ENCODE data around the gene SETD1A.
"Not testable (repeated sequence)": the region's sequence is repeated elsewhere in the genome, so short reads cannot be mapped to it uniquely, and the experiment has no call there.

Gene SETD1A

DNA sequence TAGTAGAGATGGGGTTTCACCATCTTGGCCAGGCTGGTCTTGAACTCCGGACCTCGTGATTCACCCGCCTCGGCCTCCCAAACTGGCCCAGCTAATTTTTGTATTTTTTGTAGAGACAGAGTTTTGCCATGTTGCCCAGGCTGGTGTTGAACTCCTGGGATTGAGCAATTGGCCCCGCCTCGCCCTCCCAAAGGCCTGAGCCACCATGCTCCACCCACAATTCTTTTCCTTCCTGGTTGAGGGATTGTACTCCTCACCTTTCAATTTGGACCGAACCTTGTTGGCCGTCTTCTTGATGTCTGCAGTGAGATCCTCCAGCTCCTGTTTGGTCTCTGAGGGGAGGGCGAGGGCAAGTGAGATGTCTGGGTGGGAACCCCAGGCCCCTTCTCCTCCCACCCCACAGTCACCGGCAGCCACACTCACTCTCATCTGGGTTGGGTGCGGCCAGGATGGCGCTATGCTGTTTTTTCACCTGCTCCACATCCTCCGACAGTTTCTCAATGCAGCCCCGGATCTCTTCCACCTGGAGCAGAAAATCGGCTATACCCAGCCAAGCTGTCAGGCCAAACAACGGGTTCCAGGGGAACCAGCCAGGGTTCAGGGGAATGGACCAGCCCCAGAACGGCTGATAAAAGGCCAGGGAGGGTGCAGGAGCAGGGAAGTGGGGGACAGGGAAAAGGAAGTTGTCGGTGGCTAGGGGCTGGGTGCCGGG, 43.3 kb downstream of the SETD1A start:
- DNase-seq = no peak

DNA sequence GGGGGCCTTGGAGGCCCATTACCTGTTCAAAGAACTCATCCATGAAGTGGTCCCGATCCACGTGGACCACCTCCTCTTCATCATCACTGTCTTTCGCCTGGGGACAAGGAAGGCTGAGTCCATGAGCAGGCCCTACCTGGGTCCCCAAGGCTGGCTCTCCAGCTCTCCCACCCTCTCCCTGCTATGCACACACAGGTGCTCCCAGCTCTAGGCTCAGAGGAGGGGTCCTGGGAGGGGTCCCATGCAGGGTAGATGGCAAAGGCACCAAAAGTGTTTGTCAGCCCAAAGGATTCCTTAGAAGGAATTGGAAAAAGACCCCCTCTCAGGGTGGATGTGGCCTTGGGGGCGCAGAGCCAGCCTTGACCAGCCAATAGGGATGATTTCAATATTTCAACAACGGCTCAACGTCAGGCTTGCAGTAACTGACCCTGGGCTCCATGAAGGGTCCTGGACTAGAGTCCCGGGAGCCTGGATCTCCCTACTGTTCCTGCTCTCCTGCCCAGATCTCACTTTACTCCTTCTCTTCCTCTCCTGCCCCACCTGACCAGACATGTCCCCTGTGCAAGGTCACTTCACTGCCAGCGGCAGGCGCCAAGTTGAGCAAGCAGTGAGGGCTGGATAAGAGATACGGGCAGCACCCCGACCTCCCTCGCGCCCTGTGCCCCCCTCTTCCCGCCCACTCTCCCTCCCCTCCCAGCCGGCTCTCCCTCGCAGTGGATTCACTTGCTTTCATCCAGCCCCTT, 44.1 kb downstream of the SETD1A start:
- no peak for DNase-seq

DNA sequence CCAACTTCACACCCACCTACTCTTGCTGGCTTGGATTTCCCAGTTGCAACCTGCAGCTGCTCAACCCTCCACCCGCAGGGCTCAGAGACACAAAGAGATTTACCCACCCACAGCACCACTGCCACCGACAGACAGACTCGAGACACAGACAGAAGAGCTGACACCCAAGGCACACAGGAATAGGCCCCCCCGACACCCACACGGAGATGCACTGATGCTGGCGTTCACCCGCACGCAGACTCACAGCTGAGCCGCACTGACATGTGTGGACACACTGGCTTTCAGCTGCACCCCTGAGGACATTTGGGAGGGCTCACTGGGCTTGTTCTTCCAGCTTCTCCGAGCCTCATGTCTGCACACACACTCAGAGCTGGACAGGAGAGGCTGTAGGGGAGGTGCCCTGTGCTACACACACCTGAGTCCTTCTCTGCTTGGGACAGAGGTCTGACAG, 44.7 kb downstream of the SETD1A start:
- DNase-seq = no peak

DNA sequence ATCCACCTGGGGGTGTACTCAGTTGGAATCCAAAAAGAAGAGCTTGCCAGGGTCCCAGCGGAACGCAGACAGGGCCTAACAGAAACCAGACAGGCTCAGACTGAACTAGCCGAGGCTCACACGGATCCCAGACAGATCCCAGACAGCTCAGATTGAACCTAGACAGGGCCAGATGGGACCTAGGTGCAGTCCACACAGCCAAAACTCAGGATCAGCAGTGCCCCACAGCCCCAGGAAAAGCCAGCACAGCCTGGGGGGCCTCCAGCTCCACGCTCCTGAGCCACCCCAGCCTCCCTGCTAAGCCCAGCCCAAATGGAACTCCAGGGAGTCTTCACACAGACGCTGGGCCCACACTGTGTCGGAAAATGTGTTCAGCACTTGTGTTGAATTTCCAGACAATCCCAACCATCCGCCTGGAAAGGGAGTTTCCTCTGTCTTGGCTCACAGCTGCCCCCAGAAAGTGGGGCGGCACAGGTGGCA, 45.3 kb downstream of the SETD1A start:
- DNase-seq = peak; percentile 36

DNA sequence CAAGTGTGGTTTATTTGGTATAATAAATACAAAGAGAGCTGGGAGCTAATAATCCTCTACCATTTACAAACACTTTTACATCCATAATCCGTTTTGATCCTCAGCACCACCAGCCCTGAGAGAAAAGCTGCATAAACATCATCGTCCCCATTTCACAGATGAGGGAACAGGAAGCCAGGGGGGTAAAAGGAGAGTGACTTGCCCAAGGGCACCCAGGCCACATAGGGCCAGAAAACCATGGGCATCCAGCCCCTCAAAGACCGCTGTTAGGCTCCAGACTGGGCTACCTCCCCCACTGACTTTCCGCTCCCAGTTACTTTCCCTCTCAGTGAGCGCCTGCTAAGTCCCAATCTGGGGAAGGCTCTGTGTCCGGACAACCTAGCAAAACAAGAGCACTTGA, 46.2 kb downstream of the SETD1A start:
- DNase-seq = no peak

DNA sequence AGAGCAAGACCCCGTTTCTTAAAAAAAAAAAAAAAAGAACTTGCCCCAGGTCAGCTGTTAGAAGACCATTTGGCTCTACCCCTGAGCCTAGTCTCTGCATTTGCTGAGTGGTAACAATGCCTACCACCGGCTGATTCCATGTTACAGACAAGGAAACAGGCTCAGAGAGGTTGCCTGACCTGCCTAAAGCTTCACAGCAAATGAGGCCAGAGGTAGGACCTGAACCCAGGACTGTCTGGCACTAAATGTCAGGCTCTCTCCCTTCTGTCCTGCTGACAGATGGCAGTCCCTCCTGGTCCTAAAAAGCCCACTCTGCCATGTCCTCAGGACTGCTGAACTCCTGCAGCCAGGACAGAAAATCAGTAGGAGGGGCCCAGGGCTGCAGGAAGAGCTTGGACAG, 47.1 kb downstream of the SETD1A start:
- DNase-seq = no peak

DNA sequence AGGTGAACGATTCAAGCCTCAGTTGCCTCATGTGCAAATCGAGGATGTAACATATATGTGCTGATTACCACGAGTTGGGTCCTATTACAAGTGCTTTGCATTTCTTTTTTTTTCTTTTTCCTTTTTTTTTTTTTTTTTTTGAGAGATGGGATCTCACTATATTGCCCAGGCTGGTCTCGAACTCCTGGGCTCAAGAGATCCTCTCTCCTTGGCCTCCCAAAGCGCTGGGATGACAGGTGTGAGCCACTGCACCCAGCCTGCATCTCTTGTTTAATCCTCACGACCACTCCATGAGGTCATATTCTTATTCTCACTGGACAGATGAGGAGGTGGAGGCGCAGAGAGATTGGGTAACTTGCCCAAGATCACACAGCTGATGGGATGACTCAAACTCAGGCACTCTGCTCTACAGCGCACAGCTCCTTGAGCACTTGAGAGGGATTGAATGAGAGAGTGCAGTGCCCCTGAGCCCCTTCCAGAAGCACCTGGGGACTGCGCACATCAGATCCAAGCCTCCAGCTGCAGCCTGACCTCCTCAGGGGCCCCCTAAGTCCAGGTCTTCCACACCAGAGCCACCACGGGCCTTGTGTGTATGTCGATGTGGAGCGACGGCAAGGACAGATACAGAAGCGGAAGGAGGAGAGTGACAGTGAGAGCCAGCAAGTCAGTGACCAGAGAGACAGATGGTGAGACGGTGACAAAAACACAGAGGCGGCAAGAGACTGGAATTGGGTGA, 48.0 kb downstream of the SETD1A start:
- DNase-seq = no peak

DNA sequence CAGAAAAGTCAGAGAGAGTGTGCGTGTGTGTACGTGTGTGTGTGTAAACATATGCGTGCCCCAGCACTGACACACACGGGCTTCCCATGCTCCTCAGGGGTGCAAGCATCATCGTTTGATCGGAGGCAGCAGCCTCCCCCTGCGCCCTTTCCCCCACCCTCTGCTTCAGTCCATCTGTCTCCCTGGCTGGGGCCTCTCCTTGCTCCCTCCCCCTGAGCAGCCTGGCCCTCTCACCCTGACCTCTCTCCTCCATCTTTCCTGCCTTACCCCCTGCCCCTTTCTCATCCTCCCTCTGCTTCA, 48.5 kb downstream of the SETD1A start:
- DNase-seq = no peak

DNA sequence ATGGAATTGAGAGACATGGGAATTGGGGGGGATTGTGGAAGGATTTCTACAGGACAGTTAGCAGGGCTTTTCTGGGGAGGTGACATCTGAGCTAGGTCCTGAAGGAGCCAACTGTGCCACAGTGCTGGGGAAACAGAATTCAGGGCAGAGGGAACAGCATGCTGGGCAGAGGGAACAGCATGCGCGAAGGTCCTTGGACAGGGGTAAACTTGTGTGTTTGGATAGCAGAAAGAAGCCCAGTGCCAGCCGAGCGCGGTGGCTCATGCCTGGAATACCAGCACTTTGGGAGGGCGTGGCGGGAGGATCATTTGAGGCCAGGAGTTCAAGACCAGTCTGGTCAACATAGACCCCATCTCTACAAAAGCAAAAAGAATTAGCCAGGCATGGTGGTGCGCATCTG, 49.0 kb downstream of the SETD1A start:
- DNase-seq = no peak

DNA sequence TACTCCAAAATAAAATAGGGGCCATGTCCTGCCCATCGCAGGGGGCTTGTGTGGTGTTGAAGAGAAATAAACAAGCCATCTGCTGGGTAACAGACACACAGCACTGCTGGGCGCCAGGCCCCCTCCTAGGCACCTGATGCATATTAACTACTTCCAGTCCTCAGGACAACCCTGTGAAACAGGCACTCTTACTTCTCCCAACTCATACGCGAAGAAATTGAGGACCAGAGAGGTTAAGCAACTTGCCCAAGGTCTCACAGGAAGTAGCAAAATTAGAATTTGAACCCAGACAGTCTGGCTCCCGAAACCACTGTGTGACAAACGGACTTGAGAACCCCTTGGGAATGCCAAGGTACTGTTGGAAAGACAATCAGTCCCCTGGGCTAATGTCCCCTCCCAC, 50.1 kb downstream of the SETD1A start:
- no peak for DNase-seq

DNA sequence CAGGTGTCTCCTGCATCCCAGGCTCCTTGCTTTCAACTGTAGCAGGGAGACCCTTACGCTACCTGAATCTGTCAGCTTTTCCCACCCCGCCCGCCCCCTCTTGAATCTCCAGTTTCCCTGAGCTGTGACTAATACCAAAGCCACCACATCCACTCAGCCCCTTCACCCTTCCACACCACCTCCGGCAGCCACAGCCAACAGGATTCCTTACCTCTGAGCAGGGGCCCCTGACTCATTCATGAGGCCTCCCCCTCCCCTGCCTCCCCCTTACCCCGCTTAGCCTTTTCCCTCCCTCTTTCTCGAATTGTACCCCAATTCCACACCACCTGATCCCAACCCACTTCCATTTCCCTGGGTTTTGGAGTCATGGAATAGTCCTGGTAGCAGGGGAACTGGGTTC, 50.6 kb downstream of the SETD1A start:
- peak; percentile 57 for DNase-seq

DNA sequence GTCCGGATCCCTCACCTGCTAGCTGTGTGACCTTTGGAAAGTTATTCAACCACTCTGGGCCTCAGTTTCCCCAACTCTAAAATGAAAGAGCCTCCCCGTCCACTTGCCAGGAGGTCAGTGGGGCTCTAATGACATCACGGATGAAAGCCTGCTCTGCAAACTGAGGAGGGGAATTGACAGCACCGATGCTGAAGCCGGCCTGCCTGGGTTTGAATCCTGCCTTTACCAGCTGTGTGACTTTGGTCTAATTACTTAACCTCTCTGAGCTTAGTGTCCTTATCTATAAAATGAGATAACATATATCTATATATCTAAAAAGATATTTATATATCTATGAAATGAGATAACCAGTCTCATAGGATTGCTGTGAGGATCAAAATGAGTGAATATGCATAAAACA, 51.0 kb downstream of the SETD1A start:
- no peak for DNase-seq

DNA sequence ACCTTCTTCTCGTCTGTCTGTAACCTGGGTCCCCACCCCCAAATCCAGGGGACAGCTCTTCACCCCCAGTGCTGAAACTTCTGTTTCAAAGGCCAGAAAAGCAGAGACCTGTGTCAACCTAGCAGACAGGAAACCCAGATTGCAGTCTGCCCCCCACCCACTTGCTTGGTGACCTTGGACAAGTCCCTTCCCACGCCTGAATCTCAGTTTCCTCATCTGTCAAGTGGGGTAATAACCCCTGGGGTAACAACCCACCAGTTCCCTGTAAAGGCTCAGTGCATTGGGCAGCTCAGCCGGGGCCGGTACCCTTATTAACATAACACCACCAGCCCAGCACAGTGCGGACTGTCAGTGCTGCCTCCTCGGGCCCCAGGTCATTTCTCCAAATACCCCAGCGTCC, 51.6 kb downstream of the SETD1A start:
- no peak for DNase-seq

DNA sequence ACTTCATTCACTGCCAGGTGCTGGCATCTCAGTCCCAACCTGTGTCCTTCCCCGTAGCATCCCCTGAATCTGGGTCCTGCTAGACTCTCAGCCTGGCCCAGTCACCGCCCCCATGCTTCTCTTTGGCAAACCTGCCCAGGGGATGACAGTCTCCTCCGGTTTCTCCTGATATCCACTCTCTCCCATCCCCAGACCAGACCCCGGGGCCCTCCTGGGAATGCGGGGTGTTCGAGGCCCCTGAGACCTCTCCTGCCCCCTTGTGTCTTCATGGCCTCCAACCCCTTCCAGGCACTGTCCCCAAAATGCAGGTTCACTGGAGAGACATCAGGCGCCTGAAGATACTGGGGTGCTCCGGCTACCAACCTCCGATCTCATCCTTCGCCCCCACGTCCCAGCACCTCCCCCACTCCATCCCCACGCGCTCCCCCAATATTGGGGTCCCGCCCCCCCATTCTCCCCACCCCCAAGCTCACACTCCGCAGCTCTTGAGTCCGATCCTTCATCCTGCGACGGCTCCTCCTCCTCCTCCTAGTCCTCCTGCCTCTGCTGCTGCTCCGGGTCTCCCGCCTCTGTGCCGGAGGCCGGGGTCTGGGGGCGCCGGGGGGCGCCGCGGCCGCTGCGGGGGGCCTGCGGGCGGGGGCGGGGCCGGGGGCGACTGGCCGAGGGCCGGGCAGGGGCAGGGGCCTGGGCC, 52.5 kb downstream of the SETD1A start:
- no peak for DNase-seq

DNA sequence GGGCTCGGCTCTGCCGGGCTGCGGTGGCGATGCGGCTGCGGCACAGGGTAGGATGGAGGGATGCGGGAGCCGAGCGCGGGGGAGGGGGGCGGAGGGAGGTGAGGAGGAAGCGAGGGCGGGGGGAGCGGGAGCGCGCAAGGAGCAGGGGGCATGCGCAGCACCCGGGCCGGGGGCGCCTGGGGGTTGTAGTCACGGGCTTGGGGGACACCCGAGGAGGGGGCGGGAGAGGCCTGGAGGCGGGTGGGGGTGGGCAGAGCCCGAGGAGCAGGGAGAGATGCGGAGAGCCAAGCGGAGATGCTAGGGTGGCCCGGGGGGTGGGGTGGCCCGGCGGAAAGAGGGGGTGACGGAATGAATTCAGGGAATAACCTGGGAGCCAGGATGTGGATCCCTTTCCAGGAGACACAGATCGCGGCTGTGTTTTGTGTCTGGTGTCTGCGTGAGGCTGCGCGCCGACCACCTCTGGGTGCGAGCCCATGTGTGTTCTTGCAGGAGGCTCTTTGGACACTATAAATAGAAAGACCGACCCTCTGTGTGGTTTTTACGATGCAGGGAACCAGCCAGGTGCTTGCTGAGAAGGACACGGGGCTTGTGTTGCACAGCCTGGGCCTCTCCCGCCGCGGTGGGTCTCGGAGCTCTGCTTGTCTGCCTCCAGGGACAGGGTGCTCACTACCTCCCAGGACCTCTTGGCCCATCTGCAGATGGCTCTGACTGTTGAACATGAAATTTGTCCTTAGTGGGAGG, 53.2 kb downstream of the SETD1A start, which contains the start of gene STX1B:
TSS of gene STX1B (minus strand) at position 54 of the 741 bp plus-strand sequence. CDS start 242 bp downstream, outside the sequence.
- DNase-seq = peak; percentile 46

DNA sequence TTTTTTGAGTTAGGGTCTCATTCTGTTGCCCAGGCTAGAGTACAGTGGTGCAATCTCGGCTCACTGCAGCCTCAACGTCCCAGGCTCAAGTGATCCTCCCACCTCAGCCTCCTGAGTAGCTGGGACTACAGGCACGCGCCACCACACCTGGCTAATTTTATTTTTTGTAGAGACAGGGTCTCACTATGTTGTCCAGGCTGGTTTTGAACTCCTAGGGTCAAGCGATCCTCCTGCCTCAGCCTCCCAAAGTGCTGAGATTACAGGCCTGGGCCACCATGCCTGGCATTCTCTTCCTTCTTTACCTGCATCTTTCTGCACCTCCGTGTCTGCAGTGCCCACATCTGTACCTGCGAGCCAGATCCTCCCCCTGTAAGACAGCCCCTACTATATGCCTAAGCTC, 54.3 kb downstream of the SETD1A start:
- DNase-seq = not testable (repeated sequence)

DNA sequence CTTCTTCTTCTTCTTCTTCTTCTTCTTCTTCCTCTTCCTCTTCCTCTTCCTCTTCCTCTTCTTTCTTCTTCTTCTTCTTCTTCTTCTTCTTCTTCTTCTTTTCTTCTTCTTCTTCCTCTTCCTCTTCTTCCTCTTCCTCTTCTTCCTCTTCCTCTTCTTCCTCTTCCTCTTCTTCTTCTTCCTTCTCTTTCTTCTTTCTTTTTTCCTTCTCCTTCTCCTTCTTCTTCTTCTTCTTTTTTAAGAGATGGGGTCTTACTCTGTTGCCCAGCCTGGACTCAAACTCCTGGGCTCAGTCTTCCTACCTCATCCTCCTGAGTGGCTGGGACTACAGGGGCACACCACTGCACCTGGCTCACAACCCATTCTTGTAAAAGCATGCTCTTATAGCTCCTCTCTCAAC, 55.7 kb downstream of the SETD1A start:
- not testable (repeated sequence) for DNase-seq

DNA sequence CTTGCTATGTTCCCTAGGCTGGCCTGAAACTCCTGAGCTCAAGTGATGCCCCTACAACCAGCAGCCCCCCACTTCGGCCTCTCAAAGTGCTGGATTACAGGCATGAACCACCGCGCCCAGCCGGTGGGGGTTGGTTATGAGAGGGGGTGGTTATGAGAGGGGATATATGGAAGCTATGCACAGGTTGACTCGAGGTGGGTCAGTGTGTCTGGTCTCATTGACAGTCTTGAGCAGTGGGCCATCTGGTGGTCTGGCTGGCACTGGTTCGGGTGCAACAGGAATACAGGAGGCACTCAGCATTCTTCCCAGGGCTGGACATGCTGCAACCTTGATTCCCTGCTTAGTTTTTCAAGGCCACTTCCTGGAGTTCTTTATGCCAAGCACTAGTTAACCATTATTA, 58.5 kb downstream of the SETD1A start:
- no peak for DNase-seq

DNA sequence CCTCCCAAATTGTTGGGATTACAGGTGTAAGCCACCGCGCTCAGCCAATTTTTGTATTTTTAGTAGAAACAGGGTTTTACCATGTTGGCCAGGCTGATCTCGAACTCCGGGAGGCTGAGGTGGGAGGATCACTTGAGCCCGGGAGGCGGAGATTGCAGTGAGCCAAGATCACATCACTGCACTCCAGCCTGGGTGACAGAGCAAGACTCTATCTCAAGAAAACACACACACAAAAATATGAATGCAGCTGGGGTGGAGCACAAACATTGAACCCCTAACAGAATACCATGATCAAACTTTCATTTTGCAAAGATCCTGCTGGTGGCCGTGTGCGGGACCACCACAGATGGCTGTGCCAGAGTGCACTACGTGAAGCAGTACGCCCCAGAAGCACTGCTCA, 60.2 kb downstream of the SETD1A start:
- DNase-seq = not testable (repeated sequence)

DNA sequence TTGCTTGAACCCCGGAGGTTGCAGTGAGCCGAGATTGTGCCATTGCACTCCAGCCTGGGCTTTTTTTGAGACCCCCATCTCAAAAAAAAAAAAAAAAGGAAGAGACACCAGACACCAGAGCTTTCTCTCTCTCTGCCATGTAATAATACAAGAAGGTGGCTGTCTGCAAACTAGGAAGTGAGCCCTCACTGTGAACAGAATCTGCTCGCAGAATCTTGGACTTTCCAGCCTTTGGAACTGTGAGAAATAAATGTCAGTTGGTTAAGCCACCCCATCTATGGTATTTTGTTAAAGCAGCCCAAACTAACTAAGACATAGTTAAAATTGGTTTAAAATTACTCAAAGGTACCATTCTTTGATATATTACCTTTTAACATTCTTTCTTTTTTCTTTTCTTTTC, 63.0 kb downstream of the SETD1A start:
- no peak for DNase-seq

DNA sequence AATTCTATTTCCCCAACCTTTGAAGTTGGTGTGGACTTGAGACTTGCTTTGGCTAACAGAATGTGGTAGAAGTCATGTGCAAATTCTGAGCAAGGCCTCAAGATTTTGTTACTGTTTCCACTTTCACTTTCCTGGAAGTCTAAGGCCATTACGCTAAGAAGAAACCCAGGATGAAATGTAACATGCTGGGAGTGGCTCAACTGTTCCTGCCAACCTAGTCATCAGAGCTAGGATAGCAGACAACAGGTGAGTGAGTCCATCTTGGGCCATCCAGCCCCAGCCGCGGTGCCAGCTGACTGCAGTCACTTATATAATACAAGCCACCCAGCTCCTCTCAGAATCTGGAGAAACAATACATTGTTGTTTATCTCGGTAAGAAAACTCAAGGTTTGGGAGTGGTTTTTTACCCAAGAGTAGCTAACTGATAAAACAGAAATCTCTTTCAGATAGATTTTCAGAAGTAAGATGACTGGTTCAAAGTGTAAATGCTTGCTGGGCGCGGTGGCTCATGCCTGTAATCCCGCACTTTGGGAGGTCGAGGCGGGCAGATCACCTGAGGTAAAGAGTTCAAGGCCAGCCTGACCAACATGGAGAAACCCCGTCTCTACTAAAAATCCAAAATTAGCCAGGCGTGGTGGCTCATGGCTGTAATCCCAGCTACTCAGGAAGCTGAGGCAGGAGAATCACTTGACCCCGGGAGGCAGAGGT, 65.1 kb downstream of the SETD1A start:
- DNase-seq = no peak

DNA sequence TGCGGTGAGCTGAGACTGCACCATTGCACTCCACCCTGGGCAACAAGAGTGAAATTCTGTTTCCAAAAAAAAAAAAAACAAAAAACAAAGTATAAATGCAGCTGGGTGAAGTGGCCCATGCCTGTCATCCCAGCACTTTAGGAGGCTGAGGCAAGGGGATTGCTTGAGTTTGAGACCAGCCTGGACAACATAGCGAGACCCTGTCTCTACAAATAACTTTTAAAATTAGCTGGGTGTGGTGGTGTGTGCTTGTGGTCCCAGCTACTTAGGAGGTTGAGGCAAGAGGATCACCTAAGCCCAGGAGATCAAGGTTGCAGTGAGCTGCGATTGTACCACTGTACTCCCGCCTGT, 65.7 kb downstream of the SETD1A start:
- no peak for DNase-seq

Data from fibroblast of skin of scalp (primary cell).